Endothelial cell of umbilical vein (primary cell): Measurements from ENCODE around the gene FARP1. TPM values are rescaled to one million over a fixed set of nuclear protein-coding genes. Genes with fewer than 3 reads are reported as not detected.

Experiments
- BruUV-seq: library from RNA; stranded (reverse); fragments of 400-500 nt; replicated peaks from 2 replicates; lab custom pipeline; 2021; lab: Mats Ljungman, UMichigan
- CTCF ChIA-PET: fragments of 300-600, 350-600 bp; sonication (Branson Sonifier 250); formaldehyde crosslinking; loops from one replicate; lab custom pipeline; 2021; ENCODE audit warnings: antibody characterized with exemption, inconsistent platforms; lab: Charles Lee
- POLR2A ChIA-PET: fragments of 300-600, 350-600 bp; sonication (Branson Sonifier 250); formaldehyde crosslinking; loops from one replicate; lab custom pipeline; 2021; ENCODE audit warnings: antibody characterized with exemption, inconsistent platforms; lab: Charles Lee
- DNase-seq: peaks from one replicate; pipeline ENCODE4 v3.0.0-alpha.2; 2011; ENCODE audit warnings: low read depth, low spot score
- FAIRE-seq: peaks from 2 replicates; lab custom pipeline; 2011; peaks lifted over from hg19 to GRCh38; lab: Jason Lieb, UNC
- H2AFZ ChIP-seq: 2 replicates; pipeline ENCODE4 v1.6.0; 2012; ENCODE audit warnings: low read depth, low read length, control low read depth, inconsistent platforms
- H3K27ac ChIP-seq: 2 replicates; pipeline ENCODE4 v1.5.1; 2011; ENCODE audit warnings: low read depth, mild to moderate bottlenecking, control low read depth, low read length, moderate library complexity; ENCODE audit not compliant: insufficient read depth
- H3K27me3 ChIP-seq, 2 experiments: 2 replicates each; pipeline versions ENCODE4 v1.6.0 to v1.6.1; 2011; ENCODE audit warnings: low read length in 2 of 2, mixed read lengths in 1 of 2; ENCODE audit not compliant: control insufficient read depth in 2 of 2, insufficient read depth in 2 of 2
- H3K36me3 ChIP-seq, 2 experiments: 2 replicates in 1 of 2; 3 replicates in 1 of 2; pipeline ENCODE4 v1.5.1; 2011; ENCODE audit warnings: low read length in 2 of 2, mild to moderate bottlenecking in 1 of 2, moderate library complexity in 1 of 2; ENCODE audit not compliant: control insufficient read depth in 2 of 2, insufficient read depth in 2 of 2; ENCODE audit errors: extremely low read depth in 1 of 2
- H3K4me1 ChIP-seq: 3 replicates; pipeline ENCODE4 v1.5.1; 2011; ENCODE audit warnings: mild to moderate bottlenecking, low read length; ENCODE audit not compliant: control insufficient read depth, insufficient read depth; ENCODE audit errors: extremely low read depth
- H3K4me2 ChIP-seq: 2 replicates; pipeline ENCODE4 v1.6.1; 2011; ENCODE audit warnings: low read length, control low read depth, mixed read lengths; ENCODE audit not compliant: insufficient read depth
- H3K4me3 ChIP-seq, 3 experiments: fragments of 200-600 bp in 1 of 3; sonication (generic), shearing (Covaris generic) in 1 of 3; replicated peaks in 1 of 3; 2 replicates each; pipeline ENCODE4 v1.5.1; 2011 to 2016; ENCODE audit warnings: control low read depth in 3 of 3, low read length in 3 of 3, mild to moderate bottlenecking in 2 of 3, inconsistent platforms in 1 of 3, low read depth in 1 of 3, moderate library complexity in 1 of 3; ENCODE audit not compliant: insufficient read depth in 1 of 3
- H3K79me2 ChIP-seq: 2 replicates; pipeline ENCODE4 v1.6.0; 2012; ENCODE audit warnings: low read length, inconsistent platforms; ENCODE audit not compliant: control insufficient read depth, insufficient read depth
- H3K9ac ChIP-seq: replicated peaks from 2 replicates; pipeline ENCODE3; 2011; ENCODE audit warnings: low read length, control low read depth; ENCODE audit not compliant: insufficient read depth; ENCODE audit errors: extremely low read depth
- H3K9me1 ChIP-seq: replicated peaks from 3 replicates; pipeline ENCODE4 v1.6.0; 2011; ENCODE audit warnings: mild to moderate bottlenecking, low read length; ENCODE audit not compliant: control insufficient read depth, insufficient read depth; ENCODE audit errors: extremely low read depth
- H3K9me3 ChIP-seq: replicated peaks from 2 replicates; pipeline ENCODE4 v1.5.1; 2012; ENCODE audit warnings: low read length, inconsistent platforms; ENCODE audit not compliant: control insufficient read depth, insufficient read depth
- H4K20me1 ChIP-seq: replicated peaks from 2 replicates; pipeline ENCODE3; 2011; ENCODE audit warnings: mild to moderate bottlenecking, low read length; ENCODE audit not compliant: control insufficient read depth, insufficient read depth; ENCODE audit errors: extremely low read depth
- CTCF ChIP-seq, 2 donors: IDR thresholded peaks; 1 replicate in 1 of 2; 2 replicates in 1 of 2; pipeline ENCODE4 v1.5.1; 2011; ENCODE audit warnings: low read length in 2 of 2, mild to moderate bottlenecking in 2 of 2, moderate library complexity in 2 of 2, control low read depth in 1 of 2, inconsistent platforms in 1 of 2, low read depth in 1 of 2; ENCODE audit not compliant: insufficient read depth in 1 of 2; ENCODE audit errors: extremely low read depth in 1 of 2
- EZH2 ChIP-seq: IDR thresholded peaks from 2 replicates; pipeline ENCODE4 v1.6.1; 2012; ENCODE audit warnings: borderline replicate concordance, low read depth, mild to moderate bottlenecking, moderate library complexity, low read length, inconsistent platforms; ENCODE audit not compliant: severe bottlenecking
- FOS ChIP-seq: IDR thresholded peaks from 2 replicates; pipeline ENCODE4 v1.6.1; 2011; ENCODE audit warnings: mild to moderate bottlenecking, low read length, moderate library complexity, borderline replicate concordance; ENCODE audit not compliant: insufficient read depth
- GATA2 ChIP-seq: IDR thresholded peaks from 2 replicates; pipeline ENCODE4 v1.7.0; 2011; ENCODE audit warnings: low read depth, mild to moderate bottlenecking, moderate library complexity, mixed read lengths, low read length; ENCODE audit not compliant: insufficient read length, insufficient read depth
- JUN ChIP-seq: IDR thresholded peaks from 2 replicates; pipeline ENCODE4 v1.6.1; 2011; ENCODE audit warnings: borderline replicate concordance, low read depth; ENCODE audit not compliant: insufficient read length, insufficient read depth
- MAX ChIP-seq: IDR thresholded peaks from 2 replicates; pipeline ENCODE4 v1.6.1; 2011; ENCODE audit not compliant: insufficient read depth, insufficient read length
- MYC ChIP-seq: IDR thresholded peaks from one replicate; pipeline ENCODE4 v1.6.1; 2011; ENCODE audit warnings: mild to moderate bottlenecking, low read depth, low read length
- POLR2A ChIP-seq: IDR thresholded peaks from 2 replicates; pipeline ENCODE4 v1.6.1; 2012; ENCODE audit warnings: low read depth, mild to moderate bottlenecking, control low read depth, low read length
- POLR2AphosphoS5 ChIP-seq: IDR thresholded peaks from 2 replicates; pipeline ENCODE4 v1.6.1; 2012; ENCODE audit warnings: low read depth, mild to moderate bottlenecking, control low read depth, low read length, moderate library complexity; ENCODE audit not compliant: insufficient read depth
- dilution Hi-C: fragments of 300-500 bp; cut with MboI; formaldehyde crosslinking; loops from one replicate; pipeline ENCODE4 v1.15.0; 2019; ENCODE audit warnings: low sequenced_read_pairs; ENCODE audit not compliant: extremely low pct_ligation_motif_present
- intact Hi-C: fragments of 100-400 bp; cut with micrococcal nuclease; formaldehyde crosslinking; loops from one replicate; pipeline ENCODE4 v1.10.0; 2022
- polyA plus RNA-seq, 4 experiments: library from polyadenylated mRNA; depleted of rRNA in 3 of 4; stranded (reverse) in 3 of 4; unstranded in 1 of 4; fragments of >200 nt; gene quantifications; 2 replicates each; pipeline versions ENCODE4 v1.2.1 to v1.2.3, GENCODE V29; 2011 to 2012; ENCODE audit warnings: missing spikeins in 1 of 4
- total RNA-seq: library from RNA; stranded (reverse); gene quantifications from 2 replicates; pipeline ENCODE4 v1.2.3, GENCODE V29; 2021

The FARP1 gene
- total and polyA plus RNA-seq, 2 donors (not counting 3 experiments of a cell fraction or from before 2014, with no cell fraction given): 19.0 to 77.7 TPM

- H3K36me3 ChIP-seq: no peaks in the 10 kb centered on the region
- no peaks in the 10 kb centered on the region for H3K27me3 ChIP-seq
- H3K27ac ChIP-seq: no peak overlapping the region
- TF ChIP-seq POLR2A: no peak
- ChIA-PET POLR2A (no interaction called here), CTCF (no interaction called here)
- H3K9ac ChIP-seq: no peak overlapping the region
- H3K4me1 ChIP-seq: no peaks in the 10 kb centered on the region
- no peaks in the 10 kb centered on the region for H4K20me1 ChIP-seq
- no peak overlapping the region for H3K4me3 ChIP-seq
- H3K9me3 ChIP-seq: no peaks in the 10 kb centered on the region
- FAIRE-seq (no peak), DNase-seq (no peak)
- intact Hi-C loops: no loop called here
- H3K4me2 ChIP-seq: no peak overlapping the region
- no TSS peak for BruUV-seq
- dilution Hi-C loops: no loop called here
- no peaks in the 10 kb centered on the region for H3K9me1 ChIP-seq
- no peaks in the 10 kb centered on the region for H3K79me2 ChIP-seq
- H2AFZ ChIP-seq: no peak overlapping the region
Observed at GRCh38 chr13:98366010-98366409, 223.1 kb downstream of the FARP1 start.

GRCh38 chr13:98366443-98366842 lies 223.5 kb downstream of the FARP1 start:
- no peak for TF ChIP-seq EZH2
- TF ChIP-seq GATA2: no peak
- TF ChIP-seq MAX: no peak
- no peak for TF ChIP-seq FOS
- no peak for TF ChIP-seq POLR2A
- TF ChIP-seq MYC: no peak
- TF ChIP-seq CTCF (IDR thresholded peaks at IDR 0.05; ENCODE audit: extremely low read depth in 1 of 2, insufficient read depth in 1 of 2, low read depth in 1 of 2, low read length in 2 of 2): no peak
- no peak for TF ChIP-seq POLR2AphosphoS5
- TF ChIP-seq JUN: no peak
- H3K4me2 ChIP-seq: no peak overlapping the region
- no peaks in the 10 kb centered on the region for H3K4me1 ChIP-seq
- no peaks in the 10 kb centered on the region for H3K9me3 ChIP-seq
- ChIA-PET POLR2A (no interaction called here), CTCF (no interaction called here)
- H3K79me2 ChIP-seq: no peaks in the 10 kb centered on the region
- H3K4me3 ChIP-seq: no peak overlapping the region
- no peaks in the 10 kb centered on the region for H3K27me3 ChIP-seq
- intact Hi-C loops: no loop called here
- no peaks in the 10 kb centered on the region for H4K20me1 ChIP-seq
- no peak overlapping the region for H2AFZ ChIP-seq
- H3K27ac ChIP-seq: no peak overlapping the region
- dilution Hi-C loops: no loop called here
- no peaks in the 10 kb centered on the region for H3K36me3 ChIP-seq
- BruUV-seq: no TSS peak
- no peaks in the 10 kb centered on the region for H3K9me1 ChIP-seq
- no peak overlapping the region for H3K9ac ChIP-seq
- FAIRE-seq (no peak), DNase-seq (no peak)
